ENCODE results near the gene PCBP3.

PCBP3 gene

DNA sequence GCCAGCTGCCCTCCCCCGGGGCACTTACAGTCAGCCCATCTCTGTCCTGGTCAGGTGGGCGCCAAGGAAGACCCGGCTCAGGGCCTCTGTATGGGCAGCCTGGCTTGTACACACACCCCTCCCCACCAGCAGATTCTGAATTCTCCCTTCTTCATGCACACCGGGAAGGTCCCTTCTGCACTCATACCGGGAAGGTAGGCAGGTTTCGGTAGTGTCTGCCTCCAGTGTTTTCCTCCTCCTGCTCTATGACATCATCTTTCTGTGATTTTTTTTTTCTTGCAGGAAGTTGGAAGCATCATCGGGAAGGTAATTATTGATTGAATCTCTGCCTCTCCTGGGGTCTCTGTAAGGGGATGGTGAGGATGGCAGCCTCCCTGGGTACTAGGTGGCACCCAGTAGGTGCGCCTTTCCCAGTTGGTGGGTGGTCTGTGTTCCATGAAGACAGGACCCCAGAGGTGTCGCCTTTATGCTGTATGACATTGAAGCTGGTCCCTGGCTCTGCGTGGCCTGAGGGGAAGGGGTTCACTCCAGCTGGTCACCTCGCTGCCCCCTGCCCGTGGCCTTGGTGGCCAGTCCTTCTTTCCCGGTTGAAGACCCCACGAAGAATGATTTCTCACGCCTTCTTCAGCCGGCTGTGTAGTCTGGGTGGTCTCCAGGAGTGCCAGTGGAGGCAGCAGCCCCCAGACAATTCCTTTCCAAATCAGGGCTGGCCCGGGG lies 255.9 kb downstream of the PCBP3 start:
- no peak for DNase-seq

DNA sequence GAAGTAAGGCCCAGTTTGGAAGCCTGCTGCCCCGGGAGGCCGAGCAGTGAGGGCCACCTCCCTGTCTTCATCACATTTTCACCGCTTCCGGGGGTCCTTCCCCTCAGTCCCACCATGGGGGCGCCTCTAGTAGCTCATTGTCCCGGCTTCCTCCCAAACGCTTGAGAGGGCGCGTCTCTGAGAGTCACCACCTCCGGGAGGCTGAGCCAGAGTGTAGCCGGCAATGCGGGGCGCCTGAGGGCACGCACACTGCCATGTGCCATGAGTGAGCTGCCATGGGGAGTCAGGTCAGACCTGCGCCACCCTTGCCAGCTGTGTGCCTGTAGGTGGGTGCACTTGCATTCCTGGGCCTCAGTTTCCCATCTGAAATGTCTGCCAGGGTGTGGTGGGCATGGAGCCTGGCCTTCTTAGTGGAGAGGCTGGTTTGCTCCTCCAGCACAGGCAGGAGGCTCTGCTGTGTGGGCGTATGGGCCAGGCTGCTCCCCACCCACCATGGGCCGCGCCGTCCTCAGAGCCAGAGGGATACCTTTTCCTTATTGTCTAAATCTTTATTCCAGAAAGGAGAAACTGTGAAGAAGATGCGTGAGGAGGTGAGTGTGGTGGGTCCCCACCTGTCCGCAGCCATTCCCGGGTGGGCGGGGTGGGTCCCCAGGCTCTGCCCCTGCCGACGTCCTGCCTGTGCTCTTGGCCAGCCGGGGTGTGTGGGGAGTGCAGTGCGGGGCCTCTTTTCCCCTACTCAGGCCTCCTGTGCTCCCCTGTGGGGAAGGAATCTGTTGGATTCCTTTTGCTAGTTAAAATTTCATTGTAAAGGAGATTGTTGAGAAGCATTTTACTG lies 256.7 kb downstream of the PCBP3 start:
- DNase-seq = no peak

DNA sequence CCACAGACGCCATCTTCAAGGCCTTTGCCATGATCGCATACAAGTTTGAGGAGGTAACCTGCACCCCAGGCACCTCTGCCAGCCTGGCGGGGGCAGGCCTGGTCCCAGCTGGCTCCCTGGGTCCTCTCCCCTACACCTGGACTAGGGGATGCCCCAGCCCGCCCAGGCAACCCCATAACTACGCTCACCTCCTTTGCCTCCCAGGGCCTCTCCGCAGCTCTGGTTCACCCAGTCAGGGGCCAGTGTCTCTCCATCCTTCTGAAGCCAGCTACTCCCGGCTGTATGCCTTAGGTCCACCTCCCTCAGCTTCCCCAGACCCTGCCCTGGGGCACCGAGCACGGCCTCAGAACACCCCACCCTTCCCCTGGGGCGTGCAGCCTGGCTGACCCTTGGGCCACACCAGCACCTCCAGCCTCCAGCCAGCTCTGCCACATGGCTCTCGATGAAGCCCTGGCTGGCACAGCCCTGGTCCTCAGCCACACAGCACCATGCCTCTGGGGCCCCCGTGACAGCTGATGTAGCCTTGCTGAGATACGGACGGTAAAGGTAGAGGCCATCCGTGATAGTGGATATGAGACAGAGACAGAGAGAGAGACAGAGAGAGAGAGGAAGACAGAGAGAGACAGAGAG lies 257.7 kb downstream of the PCBP3 start:
- DNase-seq = no peak

DNA sequence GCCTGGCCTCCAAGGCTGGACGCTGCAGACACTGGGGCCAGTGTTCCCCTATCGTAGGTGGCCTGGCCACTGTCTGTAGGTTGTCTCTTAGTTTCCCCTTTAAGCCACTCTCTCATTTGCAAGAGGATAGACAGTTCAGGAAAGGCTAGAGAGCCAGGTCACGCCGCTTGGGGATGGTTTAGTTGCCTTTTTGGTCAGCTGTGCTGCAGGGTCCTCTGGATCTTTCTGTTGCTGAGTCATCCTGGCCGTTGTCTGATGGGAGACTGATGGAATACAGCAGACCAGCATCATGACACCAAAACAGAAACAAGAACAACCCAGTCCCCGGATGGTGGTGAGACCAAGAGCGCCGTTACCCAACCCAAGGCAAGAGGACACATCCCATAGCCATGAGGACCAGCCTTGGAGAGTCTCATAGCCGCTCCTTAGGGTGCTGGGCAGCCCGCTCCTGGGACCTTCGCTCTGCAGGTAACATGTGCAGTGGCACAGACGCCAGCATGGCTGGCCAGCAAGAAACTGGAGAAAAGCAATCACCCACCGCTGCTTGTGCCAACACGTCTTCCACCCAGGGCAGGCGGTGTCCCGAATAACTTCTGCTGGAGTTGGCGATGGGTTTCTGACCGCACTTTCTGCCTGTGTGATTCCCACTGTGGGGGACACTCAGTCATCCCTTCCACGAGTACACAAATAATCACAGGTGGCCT lies 258.9 kb downstream of the PCBP3 start:
- DNase-seq = no peak

DNA sequence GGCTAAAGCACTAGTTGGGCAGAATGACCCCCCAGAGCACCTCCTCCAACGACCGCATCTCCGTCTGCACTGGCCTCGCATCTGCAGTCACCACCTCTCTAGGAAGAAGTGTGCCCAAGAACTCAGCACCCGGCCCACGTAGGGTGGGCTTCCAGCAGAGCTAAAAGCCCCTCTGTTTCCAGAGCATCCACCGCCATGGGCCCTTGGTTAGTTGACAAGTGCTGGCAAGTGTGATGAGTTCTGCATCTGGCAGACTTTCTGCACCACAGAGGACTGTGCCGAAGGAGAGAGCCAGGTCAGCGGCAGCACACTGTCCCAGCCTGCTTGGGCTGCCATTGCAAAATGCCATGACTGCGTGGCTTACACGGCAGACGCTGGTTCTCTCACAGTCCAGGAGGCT lies 261.7 kb downstream of the PCBP3 start:
- no peak for DNase-seq

DNA sequence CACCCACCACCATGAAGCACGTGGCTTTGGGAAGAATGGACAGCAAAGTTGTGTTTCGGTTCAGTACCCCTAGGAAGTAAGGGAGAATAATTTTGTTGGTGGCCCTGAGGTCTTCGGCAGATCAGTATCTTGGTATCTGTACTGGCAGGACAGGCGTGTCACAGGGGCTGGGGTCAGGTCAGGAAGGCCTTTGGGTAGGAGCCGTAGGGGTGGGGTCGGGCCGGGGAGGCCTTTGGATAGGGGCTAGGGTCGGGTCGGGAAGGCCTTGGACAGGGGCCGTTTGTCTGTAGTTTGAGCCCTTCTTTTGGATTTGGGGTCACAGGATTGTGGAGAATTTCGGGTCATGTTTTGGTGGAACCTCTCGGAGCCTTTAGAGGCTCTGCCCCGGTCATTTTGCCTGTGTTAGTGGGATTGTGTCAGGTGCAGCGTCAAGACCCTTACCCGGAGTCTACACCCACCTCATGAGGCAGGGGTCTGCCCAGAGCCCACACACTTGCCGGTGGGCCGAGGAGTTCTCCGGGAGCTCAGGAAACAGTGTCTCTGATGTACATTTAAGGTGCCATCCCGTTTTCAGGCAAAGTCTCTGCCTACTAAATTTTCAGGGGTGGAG lies 262.8 kb downstream of the PCBP3 start:
- no peak for DNase-seq

DNA sequence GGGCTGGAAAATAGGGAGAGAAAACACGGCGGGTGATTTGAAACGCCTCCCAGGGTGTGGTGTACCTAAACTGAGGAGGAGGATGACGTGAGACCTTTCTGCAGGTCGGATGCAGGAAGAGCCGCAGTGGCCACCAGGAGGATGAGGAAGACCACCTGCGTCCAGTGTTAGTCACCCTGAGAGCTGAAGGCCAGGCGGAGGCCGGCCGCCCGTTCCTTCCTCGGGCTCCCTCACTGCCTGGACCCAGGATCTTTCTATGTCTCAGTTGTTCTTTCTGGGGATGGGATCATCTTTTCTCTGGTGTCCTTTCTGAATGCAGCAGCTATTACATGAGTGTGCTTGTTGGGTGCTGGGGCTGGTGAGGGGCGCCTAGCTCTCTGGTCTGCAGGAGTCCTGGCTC lies 263.3 kb downstream of the PCBP3 start:
- DNase-seq = no peak

DNA sequence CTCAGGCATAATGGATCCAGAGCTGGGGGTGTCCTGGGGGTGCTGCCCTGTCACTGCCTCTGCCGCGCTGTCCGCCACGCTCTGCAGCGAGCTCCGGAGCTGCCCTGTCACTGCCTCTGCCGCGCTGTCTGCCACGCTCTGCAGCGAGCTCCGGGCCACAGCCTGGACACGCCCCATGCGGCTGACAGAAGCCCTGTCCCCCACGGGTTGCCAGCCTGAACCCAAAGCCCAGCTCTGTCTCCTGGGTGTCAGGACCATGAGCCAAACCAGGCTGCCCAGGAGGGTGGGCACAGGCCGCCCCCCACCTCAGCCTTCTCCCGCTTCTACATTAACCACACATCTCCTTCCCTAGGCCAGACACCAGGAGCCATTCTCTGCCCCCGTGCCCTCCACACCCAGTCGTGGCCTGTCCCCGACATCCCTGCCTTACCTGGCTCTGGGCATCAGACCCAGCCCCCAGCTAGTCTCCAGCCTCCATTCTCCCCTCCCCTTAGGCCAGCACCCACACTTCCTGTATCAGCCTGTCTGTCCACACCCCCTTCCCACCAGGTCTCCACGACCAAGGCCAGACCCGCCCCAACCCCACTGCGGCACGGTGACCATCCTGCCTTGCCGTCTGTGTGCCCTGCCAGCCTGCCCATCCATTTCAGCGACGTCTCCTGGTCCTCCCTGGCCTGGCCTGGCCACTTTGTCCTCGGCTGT lies 265.2 kb downstream of the PCBP3 start:
- DNase-seq = no peak

DNA sequence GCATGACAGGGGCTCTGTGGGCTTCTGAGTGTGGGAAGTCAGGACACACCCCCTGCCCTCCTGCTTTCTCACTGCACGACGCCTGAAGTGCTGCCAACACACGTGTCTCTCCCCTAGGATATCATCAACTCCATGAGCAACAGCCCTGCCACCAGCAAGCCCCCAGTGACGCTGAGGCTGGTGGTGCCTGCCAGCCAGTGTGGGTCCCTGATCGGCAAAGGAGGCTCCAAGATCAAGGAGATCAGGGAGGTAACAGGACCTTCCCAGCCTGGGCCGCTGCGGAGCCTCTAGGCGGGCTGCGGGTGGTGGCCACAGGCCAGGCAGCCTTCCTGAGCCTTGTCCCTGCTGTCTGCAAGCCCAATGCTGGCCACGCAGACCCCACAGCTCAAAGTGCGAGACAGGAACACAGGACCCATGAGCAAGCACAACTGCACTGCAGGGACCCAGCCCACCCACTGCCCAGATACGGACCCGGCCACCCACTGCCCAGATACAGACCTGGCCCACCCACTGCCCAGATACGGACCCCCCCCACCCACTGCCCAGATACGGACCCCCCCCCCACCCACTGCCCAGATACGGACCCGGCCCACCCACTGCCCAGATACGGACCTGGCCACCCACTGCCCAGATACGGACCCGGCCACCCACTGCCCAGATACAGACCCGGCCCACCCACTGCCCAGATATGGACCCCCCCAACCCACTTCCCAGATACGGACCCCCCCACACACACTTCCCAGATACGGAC lies 265.9 kb downstream of the PCBP3 start:
- no peak for DNase-seq

DNA sequence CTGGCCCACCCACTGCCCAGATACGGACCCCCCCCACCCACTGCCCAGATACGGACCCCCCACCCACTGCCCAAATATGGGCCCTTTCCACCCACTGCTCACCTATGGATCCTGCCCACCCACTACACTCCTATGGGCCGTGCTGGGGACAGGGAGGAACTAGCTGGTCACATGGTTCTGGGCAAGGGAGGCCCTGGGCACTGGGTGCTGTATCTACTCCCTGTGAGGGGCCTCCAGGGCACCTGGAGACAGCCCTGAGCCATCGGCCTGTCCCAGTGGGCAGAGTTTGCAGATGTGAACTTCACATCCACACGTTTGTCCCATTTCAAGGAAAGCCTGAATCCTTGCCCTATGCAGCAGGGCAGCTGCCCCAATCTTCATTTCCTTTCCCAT lies 266.6 kb downstream of the PCBP3 start:
- DNase-seq = no peak

DNA sequence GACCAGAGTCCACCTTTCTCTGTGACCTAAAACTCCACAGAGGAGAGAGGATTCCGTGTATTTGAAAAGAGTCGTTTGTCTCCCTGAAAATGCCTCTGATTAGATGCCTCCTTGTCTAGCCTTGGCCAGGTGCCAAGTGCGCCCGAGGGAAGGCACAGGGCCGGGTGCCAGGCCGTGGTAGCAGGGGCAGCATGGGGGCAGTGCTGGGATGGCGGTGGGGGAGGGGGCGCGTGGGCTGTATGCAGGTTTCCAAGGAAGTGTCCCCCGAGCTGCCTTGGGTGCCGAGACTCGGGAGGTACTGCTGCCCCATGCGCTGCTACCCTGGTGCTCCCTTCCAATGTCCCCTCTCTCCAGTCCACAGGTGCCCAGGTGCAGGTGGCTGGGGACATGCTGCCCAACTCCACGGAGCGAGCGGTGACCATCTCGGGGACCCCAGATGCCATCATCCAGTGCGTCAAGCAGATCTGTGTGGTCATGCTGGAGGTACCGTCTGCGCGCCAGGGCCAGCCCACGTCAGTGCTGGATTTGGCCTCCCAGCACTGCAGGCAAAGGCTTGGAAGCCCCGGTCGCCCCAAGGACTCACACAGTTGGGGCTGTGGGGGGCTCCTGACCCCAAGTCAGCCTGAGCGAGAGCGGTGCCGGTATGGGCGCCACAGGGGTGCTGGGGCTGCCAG lies 267.2 kb downstream of the PCBP3 start:
- DNase-seq = no peak

DNA sequence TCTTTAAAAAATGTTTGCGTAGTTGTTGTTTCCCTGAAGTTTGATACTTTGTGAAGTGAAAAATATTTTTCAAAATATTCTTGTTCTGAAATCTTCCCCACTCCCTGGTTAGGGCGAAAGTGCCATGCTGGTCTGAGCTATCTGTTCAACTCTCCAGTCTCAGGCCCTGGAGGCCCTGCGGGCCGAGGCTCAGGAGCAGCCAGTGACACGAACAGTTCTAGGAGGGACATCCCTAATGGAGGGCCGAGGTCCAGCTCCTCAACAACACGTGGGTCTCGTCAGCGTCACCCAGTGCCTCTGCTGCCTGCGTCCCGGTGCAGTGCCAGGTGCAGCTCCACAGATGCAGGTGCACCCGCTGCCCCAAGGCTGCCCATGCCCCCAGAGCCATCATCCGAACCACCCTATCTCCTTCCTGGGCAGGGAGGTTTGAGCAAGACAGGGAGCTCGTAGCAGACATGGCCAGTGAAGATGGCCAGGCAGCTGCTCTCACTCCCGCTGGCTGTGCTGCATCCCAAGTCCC lies 268.3 kb downstream of the PCBP3 start:
- DNase-seq = no peak

DNA sequence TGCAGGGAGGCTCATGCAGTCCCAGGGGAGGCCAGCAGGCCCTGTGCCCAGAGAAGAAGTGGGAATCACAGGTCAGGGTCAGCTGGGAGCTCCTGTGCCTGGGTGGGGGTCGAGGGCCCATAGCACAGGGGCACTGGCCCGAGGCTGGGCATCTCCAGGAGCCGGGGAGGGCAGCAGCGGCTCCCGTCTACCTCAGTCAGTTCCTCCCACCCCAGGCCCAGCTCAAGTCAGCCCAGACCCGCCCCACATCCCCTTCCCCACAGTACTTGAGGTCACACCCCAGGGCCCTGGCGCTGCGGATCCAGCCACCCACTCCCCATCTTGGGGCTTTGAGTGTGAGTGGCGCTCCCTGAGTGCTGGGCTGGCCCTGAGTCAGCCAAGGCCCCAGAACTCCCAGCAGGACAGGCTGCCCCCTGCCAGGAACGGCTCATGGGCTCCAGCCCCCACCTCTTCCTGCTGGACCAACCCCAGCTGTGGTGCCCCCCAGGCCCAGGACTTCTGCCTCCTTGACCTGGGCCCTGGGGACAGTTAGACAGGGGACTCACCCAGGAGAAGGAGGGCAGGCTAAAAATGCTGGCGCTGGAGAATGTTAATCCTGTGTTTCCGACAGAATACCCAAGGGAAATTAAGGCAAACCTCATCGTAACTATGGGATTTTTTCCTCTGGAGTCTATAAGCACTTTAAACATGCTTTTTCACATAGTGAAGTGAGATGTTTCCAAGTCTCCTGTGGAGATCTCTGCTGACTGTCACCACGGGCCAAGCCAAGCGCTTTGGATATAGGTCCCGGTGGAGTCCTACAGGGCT lies 269.3 kb downstream of the PCBP3 start:
- no peak for DNase-seq

DNA sequence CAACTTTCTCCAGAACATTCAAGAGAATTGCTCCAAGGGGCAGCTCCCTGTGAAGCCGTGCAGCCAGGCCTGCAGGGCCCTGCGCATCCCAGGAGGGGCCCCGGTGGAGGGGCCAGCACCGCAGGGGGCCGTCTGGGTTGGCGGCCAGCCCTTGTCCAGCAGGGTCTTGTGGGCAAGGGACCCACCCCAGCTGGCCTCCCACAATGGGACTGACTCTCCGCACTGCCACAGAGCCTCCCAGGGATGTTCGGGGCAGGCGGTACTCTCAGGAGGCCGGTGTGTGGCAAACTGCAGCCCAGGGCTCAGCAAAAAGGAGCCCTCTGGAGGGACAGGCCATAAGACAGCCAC lies 269.9 kb downstream of the PCBP3 start:
- no peak for DNase-seq

DNA sequence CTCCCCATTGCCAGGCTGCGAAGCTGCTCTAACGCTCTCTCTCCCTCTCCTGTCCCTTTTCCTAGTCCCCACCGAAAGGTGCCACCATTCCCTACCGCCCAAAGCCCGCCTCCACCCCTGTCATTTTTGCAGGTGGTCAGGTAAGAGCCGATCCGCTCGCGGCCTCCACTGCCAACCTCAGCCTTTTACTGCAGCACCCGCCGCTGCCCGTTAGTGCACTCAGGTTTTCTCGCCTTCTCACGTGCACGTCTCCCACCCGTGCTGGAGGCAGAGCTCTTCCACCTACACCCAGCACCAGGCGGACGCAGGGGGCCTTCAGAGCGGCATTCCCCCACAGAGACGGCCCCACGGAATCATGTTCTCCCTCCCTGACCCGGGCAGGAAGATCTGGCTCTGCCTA lies 270.4 kb downstream of the PCBP3 start:
- no peak for DNase-seq

DNA sequence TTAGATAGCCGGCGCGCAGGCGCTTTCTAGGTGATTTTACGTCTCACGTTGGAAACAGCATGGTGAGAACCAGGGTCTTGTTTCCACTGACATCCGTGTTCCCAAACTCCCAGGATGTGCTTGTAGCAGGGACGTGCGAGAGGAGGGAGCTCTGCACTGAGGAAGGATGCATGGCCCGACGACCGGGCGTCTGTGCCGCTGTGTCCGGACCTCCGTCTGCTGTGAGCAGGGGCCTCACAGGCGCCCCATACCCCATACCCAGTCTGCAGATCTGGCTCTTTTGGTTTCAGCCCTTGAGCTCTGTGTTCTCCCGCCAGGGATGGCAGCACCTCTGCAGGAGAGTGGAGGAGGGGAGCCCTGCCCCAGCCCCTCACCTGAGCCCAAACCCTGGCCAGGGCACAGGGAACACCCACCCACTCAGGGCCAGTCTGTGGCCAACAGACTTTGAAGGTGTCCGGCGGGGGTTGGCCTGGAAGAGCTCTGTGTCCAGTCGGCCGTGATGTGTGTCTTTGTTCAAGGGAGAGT lies 270.9 kb downstream of the PCBP3 start:
- no peak for DNase-seq

DNA sequence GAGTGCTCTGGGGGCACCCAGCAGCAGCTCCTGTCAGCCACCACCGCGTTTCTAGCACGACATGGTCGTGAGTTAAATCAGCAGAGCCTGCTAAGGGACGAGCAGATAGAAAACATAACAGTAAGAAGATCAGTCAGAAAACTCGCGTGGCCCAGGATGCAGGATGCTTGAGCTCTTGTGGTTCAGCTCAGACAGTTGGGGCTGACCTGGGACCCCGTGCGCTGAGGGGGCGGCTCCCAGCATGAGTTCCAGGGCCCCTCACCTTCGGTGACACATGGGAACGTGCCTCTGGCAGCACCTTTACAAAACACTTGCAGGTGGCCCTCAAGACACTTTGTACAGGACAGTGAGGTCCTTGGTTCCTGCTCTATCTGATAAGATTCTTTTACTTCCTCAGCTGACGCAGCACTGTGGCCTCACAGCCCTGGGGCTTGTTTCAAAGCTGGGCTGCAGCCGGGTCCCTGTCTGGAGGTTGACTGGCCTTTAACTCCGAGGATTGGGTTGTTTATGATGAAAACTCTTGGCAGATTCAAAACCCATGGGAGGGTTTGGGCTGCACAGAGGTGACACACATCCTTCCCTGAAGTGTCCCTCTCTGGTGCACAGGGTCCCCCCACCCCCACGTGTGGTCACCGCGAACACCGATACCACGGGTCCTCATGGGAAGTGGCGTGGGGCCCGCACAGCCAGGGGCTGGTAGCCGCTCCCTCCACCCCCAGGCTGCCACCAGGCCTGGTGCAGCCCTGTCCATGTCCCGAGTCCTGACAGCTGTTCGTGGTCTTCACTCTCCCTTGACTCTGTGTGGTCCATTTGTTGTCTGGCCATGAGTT lies 272.7 kb downstream of the PCBP3 start:
- DNase-seq = no peak

DNA sequence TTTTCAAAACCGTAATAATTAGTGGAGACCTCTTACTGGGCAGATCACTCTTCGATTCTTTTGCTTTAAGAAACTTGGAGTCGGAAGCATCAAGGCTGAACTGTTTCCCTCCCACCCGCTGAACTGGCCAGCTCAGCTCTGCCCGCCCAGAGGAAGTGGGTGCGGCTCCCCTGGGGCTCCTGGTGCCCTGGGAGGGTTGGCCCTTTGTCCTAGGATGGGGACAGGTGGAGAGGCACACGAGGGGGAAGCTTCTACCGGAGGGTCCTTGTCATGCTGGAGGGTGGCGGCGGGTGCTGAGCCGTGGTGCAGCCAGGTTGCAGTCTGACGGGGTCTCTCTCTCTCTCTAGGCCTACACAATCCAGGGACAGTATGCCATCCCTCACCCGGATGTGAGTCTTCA lies 273.7 kb downstream of the PCBP3 start:
- no peak for DNase-seq

DNA sequence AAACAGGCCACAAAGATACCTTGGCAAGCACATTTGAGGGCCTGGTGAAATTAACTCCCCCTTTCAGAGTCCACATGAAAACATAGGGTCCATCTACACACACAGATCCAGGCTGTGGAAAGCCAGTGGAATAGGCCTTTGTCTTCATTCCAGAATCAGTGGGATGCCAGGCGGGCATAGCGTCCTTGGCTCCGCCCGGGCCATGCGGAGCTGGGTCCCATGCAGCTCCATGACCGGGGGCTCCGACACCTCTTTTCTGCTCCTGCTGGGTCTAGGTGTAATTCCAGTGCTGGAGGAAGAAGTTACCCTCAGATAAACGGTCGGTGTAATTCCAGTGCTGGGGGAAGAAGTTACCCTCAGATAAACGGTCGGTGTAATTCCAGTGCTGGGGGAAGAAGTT lies 274.5 kb downstream of the PCBP3 start:
- no peak for DNase-seq
